ENCODE measurements around the gene SEC22A. TPM values are rescaled to one million over a fixed set of nuclear protein-coding genes. Genes with fewer than 3 reads are reported as not detected.
"Not testable (repeated sequence)": the region's sequence is repeated elsewhere in the genome, so short reads cannot be mapped to it uniquely, and the experiment has no call there.

SEC22A gene
- total RNA-seq, 1 donor from 2014 or later = 18.0 TPM

GRCh38 chr3:123169930-123170329 lies 31.8 kb upstream of the SEC22A start:
- intact Hi-C loops (cut with micrococcal nuclease) = no loop called here

GRCh38 chr3:123180791-123181190 lies 21.0 kb upstream of the SEC22A start:
- intact Hi-C loops (cut with micrococcal nuclease) = no loop called here

DNA sequence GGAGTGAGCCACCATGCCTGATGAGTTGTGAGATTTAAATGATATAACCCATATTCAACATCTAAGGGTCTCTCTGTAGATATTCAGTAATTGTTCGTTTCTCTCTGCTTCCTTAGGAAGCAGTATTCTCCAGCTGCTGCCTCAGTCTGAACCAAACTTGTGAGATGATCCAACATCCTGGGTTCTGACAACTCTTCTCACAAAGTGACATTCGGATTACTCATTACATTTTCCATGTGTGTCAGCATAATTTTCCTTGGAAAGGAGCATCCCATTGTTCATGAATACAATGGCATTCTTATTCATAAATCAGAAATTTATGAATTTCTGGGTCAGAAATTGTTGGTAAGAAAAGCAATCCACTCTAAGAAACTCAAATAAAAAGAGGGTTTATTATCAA lies 15.0 kb upstream of the SEC22A start:
- intact Hi-C loops (cut with micrococcal nuclease) = no loop called here

- intact Hi-C loops (cut with micrococcal nuclease) = no loop called here
Measured at GRCh38 chr3:123188058-123188457, 13.7 kb upstream of the SEC22A start.

- intact Hi-C loops (cut with micrococcal nuclease) = no loop called here
Measured at GRCh38 chr3:123193448-123194101, 8.2 kb upstream of the SEC22A start.

DNA sequence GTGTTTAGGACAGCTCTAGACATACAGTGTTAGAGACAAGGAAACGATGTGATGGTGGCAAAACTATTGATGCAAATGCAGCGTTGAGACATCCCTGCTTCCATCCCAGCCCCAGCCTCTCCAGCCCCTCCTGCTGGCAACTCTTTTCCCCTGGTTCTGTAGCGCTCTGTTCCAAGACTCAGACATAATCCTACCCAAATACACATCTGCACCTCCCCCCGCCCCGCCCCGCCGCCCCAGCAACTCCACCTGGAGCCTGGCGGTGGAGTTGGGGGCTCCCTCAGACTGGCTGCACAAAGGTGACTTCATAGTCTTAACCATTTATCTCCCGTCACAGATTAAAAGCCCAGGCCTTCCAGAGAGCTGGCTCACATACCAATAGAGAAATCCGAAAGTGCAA lies 7.2 kb upstream of the SEC22A start:
- intact Hi-C loops (cut with micrococcal nuclease) = no loop called here

- intact Hi-C loops (cut with micrococcal nuclease) = no loop called here
Measured at GRCh38 chr3:123198372-123198771, 3.4 kb upstream of the SEC22A start.

DNA sequence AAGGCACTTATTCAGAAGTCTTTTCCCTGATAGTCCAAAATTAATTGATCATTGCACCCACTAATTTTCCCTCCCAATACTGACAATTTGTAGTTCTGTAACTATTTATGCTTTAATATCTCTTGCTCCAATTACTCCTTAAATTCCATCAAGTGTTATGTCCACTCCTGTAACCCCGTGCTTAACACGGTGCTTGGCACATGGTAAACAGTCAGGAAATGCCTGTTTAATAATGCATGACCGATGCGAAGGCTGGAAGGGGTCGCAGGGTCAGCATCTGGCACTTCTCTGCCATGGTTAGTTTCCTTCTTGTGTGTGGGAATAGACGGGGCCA lies 553 bp upstream of the SEC22A start:
- intact Hi-C loops (cut with micrococcal nuclease) = loop anchor here (1.0 to 10.0 kb wide), 5 partner anchors 384 to 1654 kb away; partner anchors contain the start of genes HACD2, HSPBAP1, KPNA1 and POLQ

DNA sequence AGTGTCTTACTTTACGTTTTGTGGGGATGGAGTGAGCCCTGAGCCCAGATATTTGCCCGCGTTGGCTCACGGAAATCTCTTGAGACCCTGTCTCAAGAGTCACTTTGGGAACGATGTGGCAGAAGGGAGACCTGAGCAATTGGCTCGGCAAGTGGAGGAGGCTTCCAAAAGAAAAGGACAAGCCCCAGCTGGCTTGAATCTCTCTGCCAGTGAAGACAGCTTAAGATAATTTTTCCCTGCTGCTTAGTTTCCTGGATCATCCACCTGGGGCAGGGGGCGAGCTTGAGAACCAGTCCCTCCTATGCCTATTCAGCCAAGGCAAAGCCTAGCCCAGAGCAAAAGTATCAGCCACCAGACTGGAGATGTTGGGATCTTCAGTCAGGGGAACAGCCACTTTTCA lies 708 bp downstream of the SEC22A start:
- intact Hi-C loops (cut with micrococcal nuclease) = loop anchor here (2.0 to 10.0 kb wide), 3 partner anchors 136 to 1655 kb away; partner anchors contain the start of genes KPNA1, PDIA5 and POLQ

- intact Hi-C loops (cut with micrococcal nuclease) = no loop called here
Measured at GRCh38 chr3:123218990-123219389, 17.2 kb downstream of the SEC22A start.

DNA sequence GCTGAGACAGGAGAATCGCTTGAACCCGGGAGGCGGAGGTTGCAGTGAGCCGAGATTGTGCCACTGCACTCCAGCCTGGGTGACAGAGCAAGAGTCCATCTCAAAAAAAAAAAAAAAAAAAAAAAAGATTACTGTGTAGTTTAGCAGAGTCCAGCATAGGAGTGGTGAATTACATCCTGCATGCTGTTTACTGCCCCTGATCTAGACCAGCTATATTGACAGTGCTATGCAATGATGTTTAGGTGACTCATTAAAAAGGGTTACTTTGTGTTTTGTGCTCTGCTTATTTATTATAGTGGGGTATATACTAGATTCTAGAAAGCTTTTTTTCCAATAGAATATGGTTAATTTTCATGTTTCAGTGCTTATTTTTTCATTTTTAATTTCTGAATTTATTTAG lies 19.6 kb downstream of the SEC22A start:
- intact Hi-C loops (cut with micrococcal nuclease) = not testable (repeated sequence)

- intact Hi-C loops (cut with micrococcal nuclease) = no loop called here
Measured at GRCh38 chr3:123225016-123225415, 23.3 kb downstream of the SEC22A start.

DNA sequence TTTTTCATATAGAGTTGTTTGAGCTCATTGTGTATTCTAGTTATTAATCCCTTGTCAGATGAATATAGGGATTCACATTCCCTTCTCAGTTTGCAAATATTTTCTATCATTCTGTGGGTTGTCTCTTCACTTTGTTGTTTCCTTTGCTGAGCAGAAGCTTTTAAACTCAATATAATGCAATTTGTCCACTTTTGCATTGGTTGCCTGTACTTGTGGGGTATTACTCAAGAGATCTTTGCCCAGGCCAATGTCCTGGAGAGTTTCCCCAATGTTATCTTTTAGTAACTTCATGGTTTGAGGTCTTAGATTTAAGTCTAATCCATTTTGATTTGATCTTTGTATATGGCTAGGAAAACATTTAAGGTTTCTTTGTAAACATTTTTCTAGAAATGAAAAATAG lies 24.8 kb downstream of the SEC22A start:
- intact Hi-C loops (cut with micrococcal nuclease) = no loop called here

DNA sequence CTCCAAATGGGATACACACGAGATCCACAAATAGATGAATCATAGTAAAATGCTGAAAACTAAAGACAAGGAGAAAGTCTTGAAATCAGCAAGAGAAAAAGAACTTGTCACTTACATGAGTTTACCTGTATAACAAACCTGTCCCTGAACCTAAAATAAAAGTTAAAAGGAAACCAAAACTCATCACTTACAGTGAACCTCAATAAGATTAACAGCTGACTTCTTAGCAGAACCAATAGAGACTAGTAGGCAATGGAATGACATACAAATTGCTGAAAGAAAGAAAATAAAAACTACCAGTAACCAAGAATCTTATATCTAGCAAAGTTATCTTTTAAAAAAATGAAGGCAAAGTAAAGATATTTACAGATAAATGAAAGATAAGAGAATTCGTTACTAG lies 27.4 kb downstream of the SEC22A start:
- intact Hi-C loops (cut with micrococcal nuclease) = no loop called here

DNA sequence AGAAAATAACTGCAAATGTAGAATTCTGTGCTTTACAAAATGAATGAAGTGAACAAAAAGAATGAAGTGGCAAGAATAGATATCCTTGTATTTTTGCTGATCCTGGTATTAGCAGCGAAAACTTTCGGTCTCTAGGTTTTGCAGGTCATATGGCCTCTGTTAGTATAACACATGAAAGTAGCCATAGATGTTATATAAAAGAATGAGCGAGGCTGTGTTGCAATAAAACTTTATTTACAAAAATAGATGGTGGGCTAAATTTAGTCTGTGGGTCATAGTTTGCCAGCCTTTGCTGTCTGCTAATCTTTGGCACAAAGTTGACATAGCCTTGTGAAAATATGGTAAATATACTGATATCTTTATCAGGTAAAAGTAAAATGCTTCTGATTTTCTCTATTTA lies 35.2 kb downstream of the SEC22A start:
- intact Hi-C loops (cut with micrococcal nuclease) = no loop called here

GRCh38 chr3:123239186-123239585 lies 37.4 kb downstream of the SEC22A start:
- intact Hi-C loops (cut with micrococcal nuclease) = not testable (repeated sequence)

GRCh38 chr3:123239756-123240155 lies 38.0 kb downstream of the SEC22A start:
- intact Hi-C loops (cut with micrococcal nuclease) = no loop called here

DNA sequence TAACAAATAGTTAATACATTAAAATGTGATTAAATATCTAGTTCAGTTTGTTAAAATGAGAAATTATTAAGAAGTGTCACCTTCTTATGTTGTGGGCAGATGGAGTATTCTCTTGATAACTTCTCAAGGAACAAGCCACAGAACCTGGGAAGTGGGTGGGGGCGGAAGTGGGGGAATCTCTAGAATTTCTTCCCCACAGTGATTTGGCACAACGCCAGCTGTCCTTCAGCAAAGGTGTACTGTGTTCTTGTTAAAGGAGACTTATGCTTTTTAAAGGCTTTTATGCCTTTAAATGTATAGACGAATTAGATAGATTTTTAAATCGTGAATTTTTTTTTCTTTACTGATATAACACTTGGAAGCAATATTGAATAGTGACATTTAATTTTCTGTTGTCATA lies 42.4 kb downstream of the SEC22A start:
- intact Hi-C loops (cut with micrococcal nuclease) = no loop called here

GRCh38 chr3:123246866-123247265 lies 45.1 kb downstream of the SEC22A start:
- intact Hi-C loops (cut with micrococcal nuclease) = no loop called here

GRCh38 chr3:123256256-123256655 lies 54.5 kb downstream of the SEC22A start:
- intact Hi-C loops (cut with micrococcal nuclease) = loop anchor here (5.0 kb wide), 1 partner anchor 229 kb away; the partner anchor contains the start of gene SEMA5B

DNA sequence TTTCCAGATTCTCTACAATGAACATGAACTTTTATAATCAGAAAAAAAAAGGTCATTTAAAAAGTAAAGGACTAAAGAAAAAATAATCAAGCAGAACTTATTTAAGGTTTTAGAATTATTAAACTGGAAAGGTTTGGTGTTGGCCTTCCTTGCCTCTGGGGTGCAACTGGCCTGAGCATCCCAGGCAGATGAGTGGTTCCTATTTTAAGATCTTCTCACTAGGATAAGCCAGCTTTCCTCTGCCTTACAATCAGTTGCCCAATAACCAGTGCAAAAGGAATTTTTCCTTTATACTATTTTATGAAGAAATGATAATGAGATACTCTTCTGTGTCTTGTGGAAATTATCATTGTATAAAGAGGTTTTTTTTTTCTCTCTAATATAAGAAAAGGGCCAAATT lies 56.6 kb downstream of the SEC22A start:
- intact Hi-C loops (cut with micrococcal nuclease) = loop anchor here (5.0 kb wide), 1 partner anchor 231 kb away; the partner anchor contains the start of gene SEMA5B

DNA sequence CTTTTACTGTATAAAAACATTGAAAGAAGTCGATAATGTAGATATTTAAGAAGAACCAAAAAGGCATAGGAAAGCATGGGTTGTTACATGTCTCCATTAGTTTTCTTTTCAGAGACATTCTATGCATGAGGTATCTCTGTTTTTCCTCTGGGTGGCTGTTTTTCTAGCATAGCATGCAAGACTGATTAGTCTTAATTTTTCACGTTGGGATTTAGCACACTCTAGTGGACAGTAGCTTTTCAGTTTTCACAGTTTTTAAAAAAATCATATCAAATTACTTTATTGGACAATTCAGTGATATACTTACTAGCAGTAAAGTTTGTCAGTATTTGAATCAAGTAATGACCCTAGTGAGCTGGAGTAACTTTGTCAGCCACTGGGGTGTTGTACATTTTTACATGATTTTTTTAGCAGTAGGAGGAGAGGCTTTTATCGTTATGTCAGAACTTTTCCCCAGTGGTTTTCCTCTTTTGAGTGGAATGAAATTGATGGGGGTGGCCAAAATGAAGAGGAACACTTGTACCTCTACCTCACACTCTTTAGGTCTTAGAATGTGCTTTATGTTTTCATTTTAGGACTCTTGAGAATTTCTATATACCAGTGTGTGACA lies 57.2 kb downstream of the SEC22A start:
- intact Hi-C loops (cut with micrococcal nuclease) = loop anchor here (5.0 kb wide), 1 partner anchor 232 kb away; the partner anchor contains the start of gene SEMA5B

DNA sequence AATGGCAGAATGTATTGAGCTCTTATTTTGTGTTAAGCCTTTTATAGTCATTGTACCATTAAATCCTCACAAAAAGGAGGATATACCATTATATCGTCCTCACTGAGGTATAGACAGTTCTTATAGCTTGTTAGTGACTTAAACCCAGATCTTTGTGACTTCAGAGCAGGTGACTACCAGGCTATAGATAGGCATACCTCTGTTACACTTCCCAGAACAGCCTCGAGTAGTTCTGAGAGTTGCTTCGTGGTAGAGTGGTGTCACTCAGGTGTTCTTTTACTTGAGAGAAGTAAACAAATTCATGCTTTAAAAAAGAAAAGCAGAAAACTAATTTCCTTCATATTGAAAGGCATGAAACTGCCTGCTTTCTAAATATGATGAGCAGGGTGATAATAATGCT lies 59.9 kb downstream of the SEC22A start:
- intact Hi-C loops (cut with micrococcal nuclease) = loop anchor here (5.0 kb wide), 1 partner anchor 1714 kb away; the partner anchor contains the start of gene POLQ
